Endothelial cell of umbilical vein (primary cell): ENCODE measurements around the gene HLA-F. TPM values are rescaled to one million over a fixed set of nuclear protein-coding genes. Genes with fewer than 3 reads are reported as not detected.
A peak's percentile ranks its signal among the peaks of the same experiment; 100 is the strongest.

ENCODE experiments used
- BruUV-seq: library from RNA; stranded (reverse); fragments of 400-500 nt; replicated peaks from 2 replicates; lab custom pipeline; 2021; lab: Mats Ljungman, UMichigan
- CTCF ChIA-PET: fragments of 300-600, 350-600 bp; sonication (Branson Sonifier 250); formaldehyde crosslinking; loops from one replicate; lab custom pipeline; 2021; ENCODE audit warnings: antibody characterized with exemption, inconsistent platforms; lab: Charles Lee
- POLR2A ChIA-PET: fragments of 300-600, 350-600 bp; sonication (Branson Sonifier 250); formaldehyde crosslinking; loops from one replicate; lab custom pipeline; 2021; ENCODE audit warnings: antibody characterized with exemption, inconsistent platforms; lab: Charles Lee
- DNase-seq: peaks from one replicate; pipeline ENCODE4 v3.0.0-alpha.2; 2011; ENCODE audit warnings: low read depth, low spot score
- FAIRE-seq: peaks from 2 replicates; lab custom pipeline; 2011; peaks lifted over from hg19 to GRCh38; lab: Jason Lieb, UNC
- H2AFZ ChIP-seq: 2 replicates; pipeline ENCODE4 v1.6.0; 2012; ENCODE audit warnings: low read depth, low read length, control low read depth, inconsistent platforms
- H3K27ac ChIP-seq: 2 replicates; pipeline ENCODE4 v1.5.1; 2011; ENCODE audit warnings: low read depth, mild to moderate bottlenecking, control low read depth, low read length, moderate library complexity; ENCODE audit not compliant: insufficient read depth
- H3K27me3 ChIP-seq, 2 experiments: 2 replicates each; pipeline versions ENCODE4 v1.6.0 to v1.6.1; 2011; ENCODE audit warnings: low read length in 2 of 2, mixed read lengths in 1 of 2; ENCODE audit not compliant: control insufficient read depth in 2 of 2, insufficient read depth in 2 of 2
- H3K36me3 ChIP-seq, 2 experiments: 2 replicates in 1 of 2; 3 replicates in 1 of 2; pipeline ENCODE4 v1.5.1; 2011; ENCODE audit warnings: low read length in 2 of 2, mild to moderate bottlenecking in 1 of 2, moderate library complexity in 1 of 2; ENCODE audit not compliant: control insufficient read depth in 2 of 2, insufficient read depth in 2 of 2; ENCODE audit errors: extremely low read depth in 1 of 2
- H3K4me1 ChIP-seq: 3 replicates; pipeline ENCODE4 v1.5.1; 2011; ENCODE audit warnings: mild to moderate bottlenecking, low read length; ENCODE audit not compliant: control insufficient read depth, insufficient read depth; ENCODE audit errors: extremely low read depth
- H3K4me2 ChIP-seq: 2 replicates; pipeline ENCODE4 v1.6.1; 2011; ENCODE audit warnings: low read length, control low read depth, mixed read lengths; ENCODE audit not compliant: insufficient read depth
- H3K4me3 ChIP-seq, 3 experiments: fragments of 200-600 bp in 1 of 3; sonication (generic), shearing (Covaris generic) in 1 of 3; replicated peaks in 1 of 3; 2 replicates each; pipeline ENCODE4 v1.5.1; 2011 to 2016; ENCODE audit warnings: control low read depth in 3 of 3, low read length in 3 of 3, mild to moderate bottlenecking in 2 of 3, inconsistent platforms in 1 of 3, low read depth in 1 of 3, moderate library complexity in 1 of 3; ENCODE audit not compliant: insufficient read depth in 1 of 3
- H3K79me2 ChIP-seq: 2 replicates; pipeline ENCODE4 v1.6.0; 2012; ENCODE audit warnings: low read length, inconsistent platforms; ENCODE audit not compliant: control insufficient read depth, insufficient read depth
- H3K9ac ChIP-seq: replicated peaks from 2 replicates; pipeline ENCODE3; 2011; ENCODE audit warnings: low read length, control low read depth; ENCODE audit not compliant: insufficient read depth; ENCODE audit errors: extremely low read depth
- H3K9me1 ChIP-seq: replicated peaks from 3 replicates; pipeline ENCODE4 v1.6.0; 2011; ENCODE audit warnings: mild to moderate bottlenecking, low read length; ENCODE audit not compliant: control insufficient read depth, insufficient read depth; ENCODE audit errors: extremely low read depth
- H3K9me3 ChIP-seq: replicated peaks from 2 replicates; pipeline ENCODE4 v1.5.1; 2012; ENCODE audit warnings: low read length, inconsistent platforms; ENCODE audit not compliant: control insufficient read depth, insufficient read depth
- H4K20me1 ChIP-seq: replicated peaks from 2 replicates; pipeline ENCODE3; 2011; ENCODE audit warnings: mild to moderate bottlenecking, low read length; ENCODE audit not compliant: control insufficient read depth, insufficient read depth; ENCODE audit errors: extremely low read depth
- CTCF ChIP-seq, 2 donors: IDR thresholded peaks; 1 replicate in 1 of 2; 2 replicates in 1 of 2; pipeline ENCODE4 v1.5.1; 2011; ENCODE audit warnings: low read length in 2 of 2, mild to moderate bottlenecking in 2 of 2, moderate library complexity in 2 of 2, control low read depth in 1 of 2, inconsistent platforms in 1 of 2, low read depth in 1 of 2; ENCODE audit not compliant: insufficient read depth in 1 of 2; ENCODE audit errors: extremely low read depth in 1 of 2
- EZH2 ChIP-seq: IDR thresholded peaks from 2 replicates; pipeline ENCODE4 v1.6.1; 2012; ENCODE audit warnings: borderline replicate concordance, low read depth, mild to moderate bottlenecking, moderate library complexity, low read length, inconsistent platforms; ENCODE audit not compliant: severe bottlenecking
- FOS ChIP-seq: IDR thresholded peaks from 2 replicates; pipeline ENCODE4 v1.6.1; 2011; ENCODE audit warnings: mild to moderate bottlenecking, low read length, moderate library complexity, borderline replicate concordance; ENCODE audit not compliant: insufficient read depth
- JUN ChIP-seq: IDR thresholded peaks from 2 replicates; pipeline ENCODE4 v1.6.1; 2011; ENCODE audit warnings: borderline replicate concordance, low read depth; ENCODE audit not compliant: insufficient read length, insufficient read depth
- dilution Hi-C: fragments of 300-500 bp; cut with MboI; formaldehyde crosslinking; loops from one replicate; pipeline ENCODE4 v1.15.0; 2019; ENCODE audit warnings: low sequenced_read_pairs; ENCODE audit not compliant: extremely low pct_ligation_motif_present
- intact Hi-C: fragments of 100-400 bp; cut with micrococcal nuclease; formaldehyde crosslinking; loops from one replicate; pipeline ENCODE4 v1.10.0; 2022
- polyA plus RNA-seq, 4 experiments: library from polyadenylated mRNA; depleted of rRNA in 3 of 4; stranded (reverse) in 3 of 4; unstranded in 1 of 4; fragments of >200 nt; gene quantifications; 2 replicates each; pipeline versions ENCODE4 v1.2.1 to v1.2.3, GENCODE V29; 2011 to 2012; ENCODE audit warnings: missing spikeins in 1 of 4
- total RNA-seq: library from RNA; stranded (reverse); gene quantifications from 2 replicates; pipeline ENCODE4 v1.2.3, GENCODE V29; 2021

The HLA-F gene
- total and polyA plus RNA-seq, 2 donors (not counting 3 experiments of a cell fraction or from before 2014, with no cell fraction given) = 1.5 to 1.6 TPM

DNA sequence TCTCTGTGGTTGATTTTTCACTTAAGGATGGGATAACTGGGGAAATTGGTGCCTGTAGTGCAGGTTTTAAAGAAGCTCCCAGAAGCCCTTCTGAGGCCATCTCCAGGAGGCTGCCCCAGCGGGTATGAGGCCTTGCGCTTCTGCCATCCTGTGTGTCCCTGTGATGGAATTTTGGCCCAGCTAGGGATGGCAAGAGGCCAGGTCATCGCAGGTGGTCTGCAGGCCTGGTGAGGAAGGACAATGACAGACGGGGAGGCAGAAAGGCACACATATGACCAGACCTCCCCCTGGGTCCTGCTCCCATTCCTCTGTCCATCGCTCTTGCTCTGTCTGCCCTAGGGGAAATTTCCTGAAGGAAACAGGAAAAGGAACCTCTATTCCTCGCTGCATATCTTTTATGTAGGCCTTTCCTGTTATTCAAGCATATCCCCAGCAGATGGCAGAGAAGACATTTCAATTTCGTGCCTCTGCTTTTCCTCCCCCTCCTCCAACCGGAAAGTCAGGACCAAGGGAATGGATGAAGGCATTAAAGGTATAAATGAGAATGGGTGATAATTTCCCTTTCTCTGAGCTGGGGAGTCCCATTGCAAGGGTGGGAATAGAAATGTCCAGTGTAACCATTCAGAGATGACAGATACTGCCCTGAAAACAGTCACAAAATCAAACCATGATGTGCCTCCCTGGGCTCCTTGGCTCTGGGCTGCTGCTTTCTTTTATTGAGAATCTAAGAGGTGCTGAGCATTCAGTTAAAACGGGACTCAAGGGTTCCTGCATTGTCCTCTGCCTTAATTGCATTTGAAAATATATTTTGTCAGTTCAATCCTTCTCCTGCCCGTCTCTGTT lies 17.6 kb upstream of the HLA-F start:
- no TSS peak for BruUV-seq
- H4K20me1 ChIP-seq = no peaks in the 10 kb centered on the region
- H3K27ac ChIP-seq = no peak overlapping the region
- FAIRE-seq (peak; percentile 84), DNase-seq (peak; percentile 39)
- H2AFZ ChIP-seq = no peak overlapping the region
- POLR2A ChIA-PET = no interaction called here
- H3K36me3 ChIP-seq = no peaks in the 10 kb centered on the region
- TF ChIP-seq EZH2 = no peak
- no peak for TF ChIP-seq JUN
- no peak for TF ChIP-seq FOS
- TF ChIP-seq CTCF (IDR thresholded peaks at IDR 0.05; ENCODE audit: extremely low read depth in 1 of 2, insufficient read depth in 1 of 2, low read depth in 1 of 2, low read length in 2 of 2) = peak; percentile 36 to 40
- H3K4me3 ChIP-seq = no peak overlapping the region
- no peaks in the 10 kb centered on the region for H3K9me1 ChIP-seq
- H3K4me1 ChIP-seq = no peaks in the 10 kb centered on the region
- dilution Hi-C loops (no loop called here), intact Hi-C loops (loop anchor here (1.0 to 2.0 kb wide), 2 partner anchors 33 to 130 kb away; no protein-coding TSS in a partner anchor)
- CTCF ChIA-PET = interaction anchor here (0.6 to 2.1 kb wide), 3 partner anchors 100 to 426 kb away, joined by 3 to 14 read pairs (median 3); no protein-coding TSS in a partner anchor
- no peaks in the 10 kb centered on the region for H3K79me2 ChIP-seq
- H3K4me2 ChIP-seq = no peak overlapping the region
- H3K27me3 ChIP-seq = peaks cover 7 to 8% of the 10 kb centered on the region in 2 experiments
- no peaks in the 10 kb centered on the region for H3K9me3 ChIP-seq
- no peak overlapping the region for H3K9ac ChIP-seq
